ENCODE measurements around the gene GRB14. TPM values are rescaled to one million over a fixed set of nuclear protein-coding genes. Genes with fewer than 3 reads are reported as not detected.
"Not testable (repeated sequence)": the region's sequence is repeated elsewhere in the genome, so short reads cannot be mapped to it uniquely, and the experiment has no call there.

Gene GRB14
- total RNA-seq, 1 donor from 2014 or later, result 3.2 TPM

- DNase-seq (ENCODE audit: extremely low read depth, low read depth, low spot score), result no peak
Observed at GRCh38 chr2:164560902-164561301, 60.4 kb downstream of the GRB14 start.

- peak; percentile 23 for DNase-seq (ENCODE audit: extremely low read depth, low read depth, low spot score)
Observed at GRCh38 chr2:164560181-164560792, 61.0 kb downstream of the GRB14 start.

DNA sequence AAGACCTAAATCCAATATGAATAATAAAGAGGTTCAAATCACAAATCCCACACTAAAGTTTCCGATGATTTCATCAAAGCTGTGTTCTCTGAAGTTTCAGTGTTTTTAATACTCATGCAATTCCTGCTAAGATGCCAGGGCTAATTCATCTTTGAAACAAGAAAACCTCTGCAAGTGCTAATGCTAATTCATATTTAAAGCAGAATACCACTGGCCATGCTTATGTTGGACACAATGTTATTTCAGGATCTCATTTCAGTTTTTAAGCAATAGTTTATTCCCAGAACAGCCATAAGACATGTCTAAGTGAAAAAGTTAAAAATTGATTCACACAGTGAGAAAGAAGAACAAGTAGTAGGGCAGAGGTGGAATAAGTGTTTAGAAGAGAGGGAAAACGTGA is 62.8 kb downstream of the GRB14 start:
- no peak for DNase-seq (ENCODE audit: extremely low read depth, low read depth, low spot score)

GRCh38 chr2:164554487-164554886 is 66.8 kb downstream of the GRB14 start:
- DNase-seq (ENCODE audit: extremely low read depth, low read depth, low spot score), result no peak

- DNase-seq (ENCODE audit: extremely low read depth, low read depth, low spot score), result no peak
Observed at GRCh38 chr2:164551519-164551918, 69.8 kb downstream of the GRB14 start.

GRCh38 chr2:164549705-164550104 is 71.6 kb downstream of the GRB14 start:
- DNase-seq (ENCODE audit: extremely low read depth, low read depth, low spot score), result not testable (repeated sequence)

DNA sequence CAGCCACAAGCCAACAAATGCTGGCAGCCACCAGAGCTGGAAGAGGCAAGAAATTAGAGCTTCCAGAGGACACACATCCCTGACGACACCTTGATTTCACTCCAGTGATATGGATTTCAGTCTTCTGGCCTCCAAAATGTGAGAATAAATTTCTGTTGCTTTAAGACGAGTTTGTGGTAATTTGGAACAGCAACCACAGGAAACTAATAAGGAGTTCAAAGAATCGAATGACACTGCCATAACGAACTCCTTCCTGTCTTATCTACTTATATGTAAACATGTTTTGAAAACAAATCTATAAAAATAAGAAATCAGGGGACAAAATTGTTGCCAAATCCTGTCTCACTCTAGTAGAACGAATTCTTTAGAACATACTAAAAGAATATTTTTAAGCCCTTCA is 75.8 kb downstream of the GRB14 start:
- no peak for DNase-seq (ENCODE audit: extremely low read depth, low read depth, low spot score)

GRCh38 chr2:164542581-164543021 is 78.7 kb downstream of the GRB14 start:
- DNase-seq (ENCODE audit: extremely low read depth, low read depth, low spot score), result no peak

GRCh38 chr2:164538240-164538866 is 82.9 kb downstream of the GRB14 start:
- DNase-seq (ENCODE audit: extremely low read depth, low read depth, low spot score), result peak; percentile 16

- DNase-seq (ENCODE audit: extremely low read depth, low read depth, low spot score), result no peak
Observed at GRCh38 chr2:164535280-164536025, 85.8 kb downstream of the GRB14 start.

DNA sequence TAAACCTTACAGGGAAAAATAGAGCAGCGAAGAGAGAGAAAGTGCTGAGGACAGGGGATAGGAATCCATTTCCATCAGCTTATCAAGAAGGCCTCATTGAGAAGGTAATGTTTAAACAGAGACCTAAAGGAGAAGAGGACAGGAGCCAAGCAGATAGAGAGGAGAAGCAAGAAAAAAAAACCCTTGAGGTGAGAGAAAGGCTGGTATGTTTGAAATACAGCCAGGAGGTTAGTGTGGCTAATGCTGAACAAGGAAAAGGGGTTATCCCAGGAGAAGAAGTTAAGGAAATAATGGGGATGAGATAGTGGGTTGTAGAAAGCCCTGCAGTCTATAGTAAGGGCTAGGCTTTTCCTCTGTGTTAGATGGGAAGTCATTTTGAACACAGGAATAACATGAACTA is 90.8 kb downstream of the GRB14 start:
- no peak for DNase-seq (ENCODE audit: extremely low read depth, low read depth, low spot score)

DNA sequence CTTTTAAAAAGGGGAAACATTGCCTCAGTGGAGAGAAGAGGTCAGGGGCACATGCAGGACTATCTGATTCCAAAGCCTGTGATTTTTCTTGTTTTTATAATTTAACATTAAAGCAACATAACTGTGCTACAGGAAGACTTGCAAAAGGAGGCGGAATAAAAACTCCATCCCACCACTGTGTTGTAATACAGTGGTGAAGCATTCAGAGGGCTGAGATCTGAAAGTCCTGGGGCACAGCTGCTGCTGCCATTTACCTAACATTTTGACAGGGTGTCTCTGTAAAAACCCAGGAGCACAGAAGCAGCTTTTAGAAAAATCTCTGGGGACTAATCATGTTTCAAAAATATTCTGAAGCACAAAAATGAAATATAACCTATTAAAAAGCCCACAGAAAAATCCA is 97.6 kb downstream of the GRB14 start:
- no peak for DNase-seq (ENCODE audit: extremely low read depth, low read depth, low spot score)

GRCh38 chr2:164523009-164523408 is 98.3 kb downstream of the GRB14 start:
- no peak for DNase-seq (ENCODE audit: extremely low read depth, low read depth, low spot score)

GRCh38 chr2:164522561-164522981 is 98.7 kb downstream of the GRB14 start:
- DNase-seq (ENCODE audit: extremely low read depth, low read depth, low spot score), result no peak

DNA sequence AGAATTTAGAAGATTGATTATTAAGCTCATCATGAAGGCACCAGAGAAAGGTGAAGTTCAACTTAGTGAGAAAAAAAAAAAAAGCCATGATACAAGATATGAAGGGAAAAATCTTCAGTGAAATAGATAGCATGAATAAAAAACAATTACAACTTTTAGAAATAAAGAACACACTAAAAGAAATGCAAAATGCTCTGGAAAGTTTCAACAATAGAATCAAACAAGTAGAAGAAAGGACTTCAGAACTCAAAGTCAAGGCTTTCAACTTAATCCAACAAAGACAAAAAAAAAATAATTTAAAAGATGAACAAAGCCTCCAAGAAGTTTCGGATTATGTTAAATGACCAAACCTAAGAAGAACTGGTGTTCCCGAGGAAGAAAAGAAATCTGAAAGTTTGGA is 105.5 kb downstream of the GRB14 start:
- no peak for DNase-seq (ENCODE audit: extremely low read depth, low read depth, low spot score)

- DNase-seq (ENCODE audit: extremely low read depth, low read depth, low spot score), result no peak
Observed at GRCh38 chr2:164515030-164515429, 106.3 kb downstream of the GRB14 start.

- DNase-seq (ENCODE audit: extremely low read depth, low read depth, low spot score), result no peak
Observed at GRCh38 chr2:164514491-164514890, 106.8 kb downstream of the GRB14 start.

- DNase-seq (ENCODE audit: extremely low read depth, low read depth, low spot score), result no peak
Observed at GRCh38 chr2:164512871-164513270, 108.4 kb downstream of the GRB14 start.

GRCh38 chr2:164511738-164512137 is 109.5 kb downstream of the GRB14 start:
- no peak for DNase-seq (ENCODE audit: extremely low read depth, low read depth, low spot score)

DNA sequence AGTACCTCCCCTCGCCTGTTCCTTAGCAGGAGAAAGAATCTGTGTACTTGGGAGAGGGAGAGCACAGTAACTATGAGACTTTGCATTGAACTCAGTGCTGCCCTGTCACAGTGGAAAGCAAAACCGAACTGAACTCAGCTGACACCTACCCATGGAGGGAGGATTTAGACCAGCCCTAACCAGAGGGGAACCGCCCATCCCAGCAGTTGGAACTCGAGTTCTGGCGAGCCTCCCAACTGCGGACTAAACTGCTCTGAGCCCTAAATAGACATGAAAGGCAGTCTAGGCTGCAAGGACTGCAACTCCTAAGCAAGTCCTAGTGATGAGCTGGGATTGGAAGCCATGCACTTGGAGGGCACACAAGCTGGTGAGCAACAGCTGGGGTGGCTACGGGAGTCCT is 110.4 kb downstream of the GRB14 start:
- DNase-seq (ENCODE audit: extremely low read depth, low read depth, low spot score), result no peak

- no peak for DNase-seq (ENCODE audit: extremely low read depth, low read depth, low spot score)
Observed at GRCh38 chr2:164509137-164509877, 112.0 kb downstream of the GRB14 start.

Data from glomerular endothelial cell (primary cell).